HepG2 (cell line): ENCODE results near the gene ALDH1L2. TPM values are rescaled to one million over a fixed set of nuclear protein-coding genes. Genes with fewer than 3 reads are reported as not detected.

Source experiments
- ATAC-seq: fragments of 200-7000 bp; cut with Tn5 transposase; 3 replicates; pipeline ENCODE4 v1.9.1; 2020; ENCODE audit warnings: mild to moderate bottlenecking, moderate library complexity
- BruUV-seq: library from RNA; stranded (reverse); fragments of 400-500 nt; replicated peaks from 2 replicates; lab custom pipeline; 2021; lab: Mats Ljungman, UMichigan
- CTCF ChIA-PET: fragments of 300-600 bp; formaldehyde crosslinking; extraction: SDS; loops from one replicate; lab custom pipeline; 2021; ENCODE audit warnings: low total read pairs, inconsistent platforms, low intra/inter-chr PET ratio; lab: Yijun Ruan, JAX
- POLR2A ChIA-PET: fragments of 350-600 bp; sonication (Branson Sonifier 250); formaldehyde crosslinking; loops from one replicate; lab custom pipeline; 2020; ENCODE audit warnings: antibody characterized with exemption, inconsistent platforms; lab: Yijun Ruan, JAX
- DNase-seq: peaks from one replicate; pipeline ENCODE4 v3.0.0-alpha.2; 2015; ENCODE audit warnings: low spot score
- FAIRE-seq: peaks from 3 replicates; lab custom pipeline; 2011; peaks lifted over from hg19 to GRCh38; lab: Jason Lieb, UNC
- H2AFZ ChIP-seq: one replicate; pipeline ENCODE4 v1.6.1; 2011; ENCODE audit warnings: low read length, inconsistent platforms
- H3K27ac ChIP-seq: fragments of 300-600 bp; 3 replicates; pipeline ENCODE4 v1.8.0; 2011; ENCODE audit warnings: mixed run types, mild to moderate bottlenecking, mixed read lengths, low read length, inconsistent platforms; ENCODE audit not compliant: insufficient read depth; ENCODE audit errors: extremely low read length
- H3K27me3 ChIP-seq, 2 experiments: fragments of 200-600 bp in 1 of 2; 2 replicates in 1 of 2; 3 replicates in 1 of 2; pipeline versions ENCODE4 v1.6.0 to v1.8.0; 2011; ENCODE audit warnings: low read length in 2 of 2, mild to moderate bottlenecking in 2 of 2, moderate library complexity in 2 of 2, inconsistent platforms in 1 of 2; ENCODE audit not compliant: insufficient read depth in 2 of 2, control insufficient read depth in 1 of 2
- H3K36me3 ChIP-seq, 2 experiments: fragments of 200-600 bp in 1 of 2; replicated peaks in 1 of 2; 2 replicates in 1 of 2; 3 replicates in 1 of 2; pipeline versions ENCODE4 v1.5.1 to v1.8.0; 2011; ENCODE audit warnings: low read length in 2 of 2, inconsistent platforms in 1 of 2; ENCODE audit not compliant: insufficient read depth in 2 of 2, control insufficient read depth in 1 of 2
- H3K4me1 ChIP-seq: 2 replicates; pipeline ENCODE4 v1.5.1; 2012; ENCODE audit warnings: low read length, inconsistent platforms; ENCODE audit not compliant: insufficient read depth
- H3K4me2 ChIP-seq: 2 replicates; pipeline ENCODE4 v1.6.0; 2011; ENCODE audit warnings: low read depth, low read length, inconsistent platforms
- H3K4me3 ChIP-seq, 3 experiments: fragments of 200-600 bp in 1 of 3; sonication (generic), shearing (Covaris generic) in 1 of 3; replicated peaks in 1 of 3; 2 replicates each; pipeline ENCODE4 v1.5.1; 2011 to 2016; ENCODE audit warnings: low read length in 3 of 3, inconsistent platforms in 2 of 3, low read depth in 2 of 3, mild to moderate bottlenecking in 2 of 3, control low read depth in 1 of 3, mixed read lengths in 1 of 3; ENCODE audit not compliant: insufficient read depth in 1 of 3
- H3K79me2 ChIP-seq: one replicate; pipeline ENCODE4 v1.6.1; 2011; ENCODE audit warnings: low read length, inconsistent platforms; ENCODE audit not compliant: insufficient read depth
- H3K9ac ChIP-seq: 2 replicates; pipeline ENCODE4 v1.6.0; 2011; ENCODE audit warnings: mild to moderate bottlenecking, low read depth, low read length, inconsistent platforms; ENCODE audit not compliant: insufficient read depth
- H3K9me3 ChIP-seq: 2 replicates; pipeline ENCODE4 v1.5.1; 2012; ENCODE audit warnings: mild to moderate bottlenecking, low read length
- H4K20me1 ChIP-seq: 2 replicates; pipeline ENCODE4 v1.6.0; 2011; ENCODE audit warnings: inconsistent platforms, mild to moderate bottlenecking, low read length, moderate library complexity; ENCODE audit not compliant: insufficient read depth
- ARID2 ChIP-seq: sonication (generic); formaldehyde crosslinking; IDR thresholded peaks from 2 replicates; pipeline ENCODE4 v1.8.1; 2022; ENCODE audit warnings: mild to moderate bottlenecking, missing genetic modification reagents, borderline replicate concordance
- BATF2 ChIP-seq: sonication (generic); formaldehyde crosslinking; IDR thresholded peaks from 2 replicates; pipeline ENCODE4 v1.8.0; 2022; ENCODE audit warnings: mild to moderate bottlenecking, missing genetic modification reagents, moderate library complexity
- EZH2 ChIP-seq: conservative IDR thresholded peaks from 2 replicates; pipeline ENCODE4 v1.6.1; 2012; ENCODE audit warnings: mild to moderate bottlenecking, low read depth, low read length, moderate library complexity
- FOSL2 ChIP-seq: sonication (generic); formaldehyde crosslinking; IDR thresholded peaks from 2 replicates; pipeline ENCODE4 v1.4.0; 2020; ENCODE audit warnings: missing genetic modification reagents
- HDAC2 ChIP-seq: sonication (generic); formaldehyde crosslinking; IDR thresholded peaks from 2 replicates; pipeline ENCODE4 v1.4.0; 2020; ENCODE audit warnings: missing genetic modification reagents
- IRX3 ChIP-seq: sonication (generic); formaldehyde crosslinking; IDR thresholded peaks from 2 replicates; pipeline ENCODE4 v1.8.1; 2023; ENCODE audit warnings: mild to moderate bottlenecking, low read depth, missing genetic modification reagents, borderline replicate concordance
- TFDP1 ChIP-seq: IDR thresholded peaks from 2 replicates; pipeline ENCODE4 v1.6.1; 2016; ENCODE audit warnings: missing compliant biosample characterization, missing genetic modification reagents, borderline replicate concordance
- TP53 ChIP-seq: sonication (generic); formaldehyde crosslinking; conservative IDR thresholded peaks from 2 replicates; pipeline ENCODE4 v1.4.0; 2020; ENCODE audit warnings: missing genetic modification reagents
- ZFX ChIP-seq: sonication (generic); formaldehyde crosslinking; IDR thresholded peaks from 2 replicates; pipeline ENCODE4 v1.4.0; 2020; ENCODE audit warnings: mild to moderate bottlenecking, low read depth, missing genetic modification reagents, moderate library complexity
- ZKSCAN5 ChIP-seq: sonication (generic); formaldehyde crosslinking; IDR thresholded peaks from 2 replicates; pipeline ENCODE4 v1.5.1; 2020; ENCODE audit warnings: mild to moderate bottlenecking, missing genetic modification reagents
- ZNF10 ChIP-seq: sonication (generic); formaldehyde crosslinking; IDR thresholded peaks from 2 replicates; pipeline ENCODE4 v1.4.0; 2020; ENCODE audit warnings: mild to moderate bottlenecking, low read depth, missing genetic modification reagents, borderline replicate concordance
- ZNF253 ChIP-seq: sonication (generic); formaldehyde crosslinking; IDR thresholded peaks from 2 replicates; pipeline ENCODE4 v1.8.0; 2022; ENCODE audit warnings: mild to moderate bottlenecking, missing genetic modification reagents, borderline replicate concordance
- WGBS: methylation state at CpG from one replicate; pipeline ENCODE4 v1.1.6; 2017; ENCODE audit warnings: low lambda C conversion rate; 5-methylcytosine and 5-hydroxymethylcytosine counted together
- in situ Hi-C: cut with HindIII; loops from 2 replicates; pipeline ENCODE4 v1.10.0; 2017; ENCODE audit warnings: low pct_unique_long_range_greater_than_20kb; ENCODE audit not compliant: extremely low pct_ligation_motif_present
- intact Hi-C: fragments of 100-400 bp; cut with micrococcal nuclease; formaldehyde crosslinking; loops from one replicate; pipeline ENCODE4 v1.10.0; 2022; ENCODE audit not compliant: unreplicated experiment
- polyA plus RNA-seq, 8 experiments: library from polyadenylated mRNA; depleted of rRNA in 3 of 8; stranded (reverse) in 7 of 8; unstranded in 1 of 8; fragments of >200 nt; fragmentation: Illumina TruSeq in 4 of 8; extraction: Trizol in 4 of 8; gene quantifications; 2 replicates each; pipeline versions ENCODE4 v1.2.1 to v1.2.3, GENCODE V29; 2011 to 2016; ENCODE audit warnings: low read depth in 4 of 8, missing spikeins in 1 of 8, mixed read lengths in 1 of 8; ENCODE audit not compliant: insufficient read depth in 1 of 8
- total RNA-seq, 5 experiments: library from RNA; depleted of rRNA; stranded (reverse); fragments of >200 nt; fragmentation: Illumina TruSeq; extraction: Trizol; gene quantifications; 2 replicates each; pipeline ENCODE4 v1.2.3, GENCODE V29; 2016; ENCODE audit warnings: low read depth in 1 of 5
- TF ChIP-seq, protein P1 (sequence below): IDR thresholded peaks from 2 replicates; pipeline ENCODE4 v1.6.1; 2016; ENCODE audit warnings: low read depth, missing genetic modification reagents, missing compliant biosample characterization
- TF ChIP-seq, protein P2 (sequence below): sonication (generic); formaldehyde crosslinking; IDR thresholded peaks from 2 replicates; pipeline ENCODE4 v1.4.0; 2020; ENCODE audit warnings: missing genetic modification reagents

The ALDH1L2 gene
- total and polyA plus RNA-seq, 2 of the 13 experiments (the other 11 are each of a cell fraction or from before 2014, with no cell fraction given): 0.40 to 4.6 TPM

DNA sequence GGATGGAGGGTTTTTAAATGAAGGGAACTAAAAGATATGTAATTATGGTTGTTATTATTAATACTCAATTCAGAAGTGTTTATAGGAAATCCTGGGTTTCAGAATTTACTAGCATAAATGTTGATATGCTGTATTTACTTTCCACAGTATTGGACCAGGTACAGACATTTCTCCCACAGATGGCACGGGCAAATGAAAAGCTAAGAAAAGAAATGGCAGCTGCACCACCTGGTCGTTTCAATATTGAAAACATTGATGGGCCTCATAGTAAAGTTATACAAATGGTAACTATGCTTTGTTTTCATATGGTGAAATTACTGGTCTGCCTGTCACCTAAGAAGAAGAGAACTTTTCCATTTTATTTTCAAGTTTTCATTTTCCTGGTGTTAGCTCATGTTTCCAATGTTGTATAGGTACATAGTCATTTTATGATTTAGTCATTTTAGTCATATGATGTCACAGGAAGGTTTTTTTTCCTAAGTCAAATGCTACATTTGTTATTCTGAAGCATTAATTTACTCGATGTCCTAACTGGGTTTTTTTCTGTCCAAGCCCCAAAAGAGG, 92.6 kb downstream of the ALDH1L2 start:
- Histone ChIP-seq H3K79me2 (peaks cover 22% of the 10 kb centered on the region), H3K4me2 (no peak overlapping the region), H3K9me3 (no peaks in the 10 kb centered on the region), H3K36me3 (peaks cover 2 to 43% of the 10 kb centered on the region in 2 experiments), H3K9ac (no peak overlapping the region), H3K4me3 (no peak overlapping the region), H4K20me1 (no peaks in the 10 kb centered on the region), H3K27ac (no peak overlapping the region), H3K4me1 (peaks cover 32% of the 10 kb centered on the region), H3K27me3 (no peaks in the 10 kb centered on the region), H2AFZ (no peak overlapping the region)
- DNase-seq (no peak), ATAC-seq (no peak), FAIRE-seq (no peak)
- POLR2A ChIA-PET: no interaction called here
- intact Hi-C loops (no loop called here), in situ Hi-C loops (loop anchor here (25.0 kb wide), 1 partner anchor 396 kb away; no protein-coding TSS in a partner anchor)
- WGBS: 89% methylated on average over 3 of the region's 3 CpGs
- CTCF ChIA-PET: no interaction called here
- BruUV-seq: no TSS peak
- TF ChIP-seq ZNF10 (CRISPR knock-in tag) (no peak), EZH2 (no peak), TP53 (no peak), ZKSCAN5 (CRISPR knock-in tag) (no peak), BATF2 (CRISPR knock-in tag) (no peak), ARID2 (CRISPR knock-in tag) (no peak), HDAC2 (CRISPR knock-in tag) (no peak), FOSL2 (CRISPR knock-in tag) (no peak), TFDP1 (CRISPR knock-in tag) (no peak), ZNF253 (CRISPR knock-in tag) (no peak), IRX3 (CRISPR knock-in tag) (no peak), ZFX (no peak)
- TF ChIP-seq, protein P1, sequence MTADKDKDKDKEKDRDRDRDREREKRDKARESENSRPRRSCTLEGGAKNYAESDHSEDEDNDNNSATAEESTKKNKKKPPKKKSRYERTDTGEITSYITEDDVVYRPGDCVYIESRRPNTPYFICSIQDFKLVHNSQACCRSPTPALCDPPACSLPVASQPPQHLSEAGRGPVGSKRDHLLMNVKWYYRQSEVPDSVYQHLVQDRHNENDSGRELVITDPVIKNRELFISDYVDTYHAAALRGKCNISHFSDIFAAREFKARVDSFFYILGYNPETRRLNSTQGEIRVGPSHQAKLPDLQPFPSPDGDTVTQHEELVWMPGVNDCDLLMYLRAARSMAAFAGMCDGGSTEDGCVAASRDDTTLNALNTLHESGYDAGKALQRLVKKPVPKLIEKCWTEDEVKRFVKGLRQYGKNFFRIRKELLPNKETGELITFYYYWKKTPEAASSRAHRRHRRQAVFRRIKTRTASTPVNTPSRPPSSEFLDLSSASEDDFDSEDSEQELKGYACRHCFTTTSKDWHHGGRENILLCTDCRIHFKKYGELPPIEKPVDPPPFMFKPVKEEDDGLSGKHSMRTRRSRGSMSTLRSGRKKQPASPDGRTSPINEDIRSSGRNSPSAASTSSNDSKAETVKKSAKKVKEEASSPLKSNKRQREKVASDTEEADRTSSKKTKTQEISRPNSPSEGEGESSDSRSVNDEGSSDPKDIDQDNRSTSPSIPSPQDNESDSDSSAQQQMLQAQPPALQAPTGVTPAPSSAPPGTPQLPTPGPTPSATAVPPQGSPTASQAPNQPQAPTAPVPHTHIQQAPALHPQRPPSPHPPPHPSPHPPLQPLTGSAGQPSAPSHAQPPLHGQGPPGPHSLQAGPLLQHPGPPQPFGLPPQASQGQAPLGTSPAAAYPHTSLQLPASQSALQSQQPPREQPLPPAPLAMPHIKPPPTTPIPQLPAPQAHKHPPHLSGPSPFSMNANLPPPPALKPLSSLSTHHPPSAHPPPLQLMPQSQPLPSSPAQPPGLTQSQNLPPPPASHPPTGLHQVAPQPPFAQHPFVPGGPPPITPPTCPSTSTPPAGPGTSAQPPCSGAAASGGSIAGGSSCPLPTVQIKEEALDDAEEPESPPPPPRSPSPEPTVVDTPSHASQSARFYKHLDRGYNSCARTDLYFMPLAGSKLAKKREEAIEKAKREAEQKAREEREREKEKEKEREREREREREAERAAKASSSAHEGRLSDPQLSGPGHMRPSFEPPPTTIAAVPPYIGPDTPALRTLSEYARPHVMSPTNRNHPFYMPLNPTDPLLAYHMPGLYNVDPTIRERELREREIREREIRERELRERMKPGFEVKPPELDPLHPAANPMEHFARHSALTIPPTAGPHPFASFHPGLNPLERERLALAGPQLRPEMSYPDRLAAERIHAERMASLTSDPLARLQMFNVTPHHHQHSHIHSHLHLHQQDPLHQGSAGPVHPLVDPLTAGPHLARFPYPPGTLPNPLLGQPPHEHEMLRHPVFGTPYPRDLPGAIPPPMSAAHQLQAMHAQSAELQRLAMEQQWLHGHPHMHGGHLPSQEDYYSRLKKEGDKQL: no peak
- TF ChIP-seq, protein P2, sequence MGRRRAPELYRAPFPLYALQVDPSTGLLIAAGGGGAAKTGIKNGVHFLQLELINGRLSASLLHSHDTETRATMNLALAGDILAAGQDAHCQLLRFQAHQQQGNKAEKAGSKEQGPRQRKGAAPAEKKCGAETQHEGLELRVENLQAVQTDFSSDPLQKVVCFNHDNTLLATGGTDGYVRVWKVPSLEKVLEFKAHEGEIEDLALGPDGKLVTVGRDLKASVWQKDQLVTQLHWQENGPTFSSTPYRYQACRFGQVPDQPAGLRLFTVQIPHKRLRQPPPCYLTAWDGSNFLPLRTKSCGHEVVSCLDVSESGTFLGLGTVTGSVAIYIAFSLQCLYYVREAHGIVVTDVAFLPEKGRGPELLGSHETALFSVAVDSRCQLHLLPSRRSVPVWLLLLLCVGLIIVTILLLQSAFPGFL (CRISPR knock-in tag): no peak
